OCI-LY1 (cell line): ENCODE results near the gene GRIK2.

Source experiments
- EZH2 ChIP-seq: fragments of 200-600 bp; sonication (generic), shearing (Covaris generic); IDR thresholded peaks from 2 replicates; pipeline ENCODE4 v1.8.0; 2017; ENCODE audit warnings: borderline replicate concordance, mixed run types, mild to moderate bottlenecking, antibody characterized with exemption, low read length, moderate library complexity, mixed read lengths
- TF ChIP-seq, protein P1 (sequence below): fragments of 200-600 bp; sonication (generic), shearing (Covaris generic); IDR thresholded peaks from 2 replicates; pipeline ENCODE4 v1.5.1; 2017; ENCODE audit warnings: mild to moderate bottlenecking, antibody characterized with exemption, low read length, moderate library complexity, mixed read lengths

DNA sequence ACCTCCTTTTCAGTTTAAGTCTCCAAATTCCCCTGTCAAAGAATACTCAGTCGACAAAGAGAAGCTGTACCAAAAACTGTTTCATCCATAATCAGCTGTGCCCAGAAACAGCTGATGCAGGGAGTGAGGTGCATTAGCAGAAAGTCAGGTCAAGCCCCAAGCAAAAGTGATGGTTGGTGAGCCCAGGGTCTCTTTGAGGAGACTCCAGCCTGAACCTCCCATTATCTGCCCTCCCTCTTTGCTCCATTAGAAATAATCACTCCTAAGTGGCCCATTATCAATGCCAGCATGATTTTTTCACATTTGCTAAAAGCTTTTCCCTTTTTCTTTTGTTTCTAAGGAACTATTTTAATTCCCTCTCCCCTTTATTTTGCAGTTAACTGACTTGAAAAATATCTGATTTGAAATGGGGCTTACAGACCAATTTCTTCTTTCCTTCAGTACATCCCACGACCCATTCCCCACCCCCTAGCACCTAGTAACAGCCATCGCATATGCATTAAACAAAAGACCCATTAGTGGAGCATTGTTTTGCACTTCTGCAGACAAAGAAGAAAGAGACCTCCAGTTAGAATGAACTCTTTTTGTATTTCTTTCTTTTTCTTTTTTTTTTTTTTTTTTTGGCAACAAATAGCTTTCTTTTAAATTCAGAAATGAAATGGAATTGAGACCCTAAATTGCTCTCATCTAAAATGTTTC lies 257.0 kb downstream of the GRIK2 start:
- TF ChIP-seq, protein P1, sequence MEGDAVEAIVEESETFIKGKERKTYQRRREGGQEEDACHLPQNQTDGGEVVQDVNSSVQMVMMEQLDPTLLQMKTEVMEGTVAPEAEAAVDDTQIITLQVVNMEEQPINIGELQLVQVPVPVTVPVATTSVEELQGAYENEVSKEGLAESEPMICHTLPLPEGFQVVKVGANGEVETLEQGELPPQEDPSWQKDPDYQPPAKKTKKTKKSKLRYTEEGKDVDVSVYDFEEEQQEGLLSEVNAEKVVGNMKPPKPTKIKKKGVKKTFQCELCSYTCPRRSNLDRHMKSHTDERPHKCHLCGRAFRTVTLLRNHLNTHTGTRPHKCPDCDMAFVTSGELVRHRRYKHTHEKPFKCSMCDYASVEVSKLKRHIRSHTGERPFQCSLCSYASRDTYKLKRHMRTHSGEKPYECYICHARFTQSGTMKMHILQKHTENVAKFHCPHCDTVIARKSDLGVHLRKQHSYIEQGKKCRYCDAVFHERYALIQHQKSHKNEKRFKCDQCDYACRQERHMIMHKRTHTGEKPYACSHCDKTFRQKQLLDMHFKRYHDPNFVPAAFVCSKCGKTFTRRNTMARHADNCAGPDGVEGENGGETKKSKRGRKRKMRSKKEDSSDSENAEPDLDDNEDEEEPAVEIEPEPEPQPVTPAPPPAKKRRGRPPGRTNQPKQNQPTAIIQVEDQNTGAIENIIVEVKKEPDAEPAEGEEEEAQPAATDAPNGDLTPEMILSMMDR = no peak
- TF ChIP-seq EZH2 = no peak
